Neural cell (in vitro differentiated cells): ENCODE results near the gene TBX2. TPM values are rescaled to one million over a fixed set of nuclear protein-coding genes. Genes with fewer than 3 reads are reported as not detected.

Experiments
- H2AFZ ChIP-seq: fragments of 200-600, 300-800 bp; sonication (generic), shearing (Covaris generic); 2 replicates; pipeline ENCODE4 v1.6.0; 2014; ENCODE audit warnings: low read depth, mild to moderate bottlenecking, antibody characterized with exemption, low read length, moderate library complexity
- H3F3A ChIP-seq: fragments of 200-600 bp; shearing (Covaris generic); 2 replicates; pipeline ENCODE4 v1.6.1; 2016; ENCODE audit warnings: mild to moderate bottlenecking, moderate library complexity, mixed read lengths, antibody characterized with exemption, low read length; ENCODE audit not compliant: insufficient read depth, poor library complexity, severe bottlenecking
- H3K27ac ChIP-seq: fragments of 200-600, 300-800 bp; sonication (generic), shearing (Covaris generic); 2 replicates; pipeline ENCODE4 v1.5.1; 2014; ENCODE audit warnings: mild to moderate bottlenecking, low read length, moderate library complexity
- H3K27me3 ChIP-seq: fragments of 300-800, 200-600 bp; sonication (generic), shearing (Covaris generic); 2 replicates; pipeline ENCODE4 v1.6.0; 2014; ENCODE audit warnings: mild to moderate bottlenecking, low read depth, low read length, moderate library complexity; ENCODE audit not compliant: insufficient read depth
- H3K36me3 ChIP-seq: fragments of 300-800, 200-600 bp; sonication (generic), shearing (Covaris generic); 2 replicates; pipeline ENCODE4 v1.5.1; 2014; ENCODE audit warnings: mild to moderate bottlenecking, antibody characterized with exemption, low read length, moderate library complexity; ENCODE audit not compliant: insufficient read depth
- H3K4me2 ChIP-seq: fragments of 300-800, 200-600 bp; sonication (generic), shearing (Covaris generic); 2 replicates; pipeline ENCODE4 v1.6.0; 2014; ENCODE audit warnings: mild to moderate bottlenecking, low read length
- H3K4me3 ChIP-seq: fragments of 300-800, 200-600 bp; sonication (generic), shearing (Covaris generic); 2 replicates; pipeline ENCODE4 v1.5.1; 2014; ENCODE audit warnings: mild to moderate bottlenecking, low read length, moderate library complexity
- H3K79me2 ChIP-seq: fragments of 200-600 bp; shearing (Covaris generic); replicated peaks from 2 replicates; pipeline ENCODE4 v1.6.0; 2014; ENCODE audit warnings: mild to moderate bottlenecking, low read length, moderate library complexity; ENCODE audit not compliant: insufficient read depth
- H3K9ac ChIP-seq: fragments of 300-800, 200-600 bp; sonication (generic), shearing (Covaris generic); 2 replicates; pipeline ENCODE4 v1.6.1; 2016; ENCODE audit warnings: mild to moderate bottlenecking, low read length, mixed read lengths
- H3K9me2 ChIP-seq: fragments of 200-600 bp; shearing (Covaris generic); 2 replicates; pipeline ENCODE4 v1.6.1; 2016; ENCODE audit warnings: mild to moderate bottlenecking, low read length, mixed read lengths; ENCODE audit not compliant: insufficient read depth
- H3K9me3 ChIP-seq: fragments of 200-600, 300-800 bp; sonication (generic), shearing (Covaris generic); 2 replicates; pipeline ENCODE4 v1.6.1; 2016; ENCODE audit warnings: mild to moderate bottlenecking, mixed run types, low read length, moderate library complexity, mixed read lengths
- H4K20me1 ChIP-seq: fragments of 200-600 bp; shearing (Covaris generic); 2 replicates; pipeline ENCODE4 v1.6.1; 2016; ENCODE audit warnings: mild to moderate bottlenecking, mixed run types; ENCODE audit not compliant: insufficient read depth
- EP300 ChIP-seq: fragments of 450-650 bp; conservative IDR thresholded peaks from 2 replicates; pipeline ENCODE4 v1.6.1; 2014; ENCODE audit warnings: antibody characterized with exemption, mild to moderate bottlenecking, moderate library complexity; ENCODE audit not compliant: poor library complexity, severe bottlenecking
- EZH2 ChIP-seq: fragments of 200-600, 300-800 bp; shearing (Covaris generic), sonication (generic); IDR thresholded peaks from 2 replicates; pipeline ENCODE4 v1.6.1; 2014; ENCODE audit warnings: antibody characterized with exemption, low read length, borderline replicate concordance, mild to moderate bottlenecking; ENCODE audit not compliant: insufficient read depth, poor library complexity, severe bottlenecking
- MXI1 ChIP-seq: fragments of 450-650 bp; conservative IDR thresholded peaks from 2 replicates; pipeline ENCODE4 v1.6.1; 2014; ENCODE audit warnings: antibody characterized with exemption, mild to moderate bottlenecking; ENCODE audit not compliant: poor library complexity, severe bottlenecking
- POLR2AphosphoS5 ChIP-seq: IDR thresholded peaks from 2 replicates; pipeline ENCODE4 v1.6.1; 2012
- RAD21 ChIP-seq: fragments of 450-650 bp; conservative IDR thresholded peaks from 2 replicates; pipeline ENCODE4 v1.6.1; 2014; ENCODE audit warnings: antibody characterized with exemption, mild to moderate bottlenecking, moderate library complexity
- SMC3 ChIP-seq: fragments of 450-650 bp; conservative IDR thresholded peaks from 2 replicates; pipeline ENCODE4 v1.6.1; 2014; ENCODE audit warnings: antibody characterized with exemption, mild to moderate bottlenecking, moderate library complexity; ENCODE audit not compliant: poor library complexity
- TAF1 ChIP-seq: IDR thresholded peaks from 2 replicates; pipeline ENCODE4 v1.6.1; 2012; ENCODE audit warnings: low read depth
- polyA plus RNA-seq: library from polyadenylated mRNA; depleted of rRNA; stranded (reverse); fragments of >200 nt; gene quantifications from 2 replicates; pipeline ENCODE4 v1.2.3, GENCODE V29; 2014
- TF ChIP-seq, protein P1 (sequence below): fragments of 450-650 bp; IDR thresholded peaks from 2 replicates; pipeline ENCODE4 v1.5.1; 2014; ENCODE audit warnings: antibody characterized with exemption, mild to moderate bottlenecking, moderate library complexity; ENCODE audit not compliant: poor library complexity, severe bottlenecking
- TF ChIP-seq, protein P2 (sequence below): IDR thresholded peaks from 2 replicates; pipeline ENCODE4 v1.6.1; 2012; ENCODE audit warnings: borderline replicate concordance

Gene TBX2
- polyA plus RNA-seq, 1 donor from 2014 or later, result not detected

DNA sequence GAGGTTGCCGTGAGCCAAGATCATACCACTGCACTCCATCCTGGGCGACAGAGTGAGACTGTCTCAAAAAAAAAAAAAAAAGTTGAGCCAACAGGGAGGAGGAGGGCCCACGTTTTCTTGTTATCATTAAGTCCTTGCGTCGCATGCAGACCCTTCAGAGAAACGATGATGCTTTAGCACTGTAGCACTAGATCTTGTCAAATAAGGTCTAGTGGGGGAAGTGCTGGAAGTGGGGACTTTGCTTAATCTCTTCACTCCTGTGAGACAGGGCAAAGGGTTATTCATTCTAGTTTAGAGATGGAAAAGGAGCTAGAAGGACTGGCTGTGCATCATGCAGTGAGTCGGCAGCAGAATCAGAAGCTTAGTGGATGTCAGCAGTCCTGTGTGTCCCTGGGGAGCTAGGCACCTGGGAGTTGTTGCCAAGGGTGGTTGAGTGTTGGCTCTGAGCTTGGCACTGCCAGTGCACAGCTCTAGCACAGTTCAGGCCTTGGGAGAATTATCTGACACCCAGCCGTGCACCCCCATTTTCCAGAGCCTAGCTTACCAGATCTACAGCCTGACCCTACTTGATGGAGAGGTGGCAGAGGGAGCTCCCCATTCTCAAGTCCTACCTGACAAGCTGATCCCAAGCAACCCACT, 33.4 kb upstream of the TBX2 start:
- H3K9me3 ChIP-seq, result no peaks in the 10 kb centered on the region
- no peaks in the 10 kb centered on the region for H3K79me2 ChIP-seq
- no peak overlapping the region for H3K9ac ChIP-seq
- H4K20me1 ChIP-seq, result no peaks in the 10 kb centered on the region
- H3K36me3 ChIP-seq, result no peaks in the 10 kb centered on the region
- H3K4me3 ChIP-seq, result no peak overlapping the region
- no peaks in the 10 kb centered on the region for H3K27me3 ChIP-seq
- no peak overlapping the region for H2AFZ ChIP-seq
- no peak overlapping the region for H3K4me2 ChIP-seq
- H3K9me2 ChIP-seq, result no peaks in the 10 kb centered on the region
- H3K27ac ChIP-seq, result no peak overlapping the region
- no peaks in the 10 kb centered on the region for H3F3A ChIP-seq
- no peak for TF ChIP-seq RAD21
- TF ChIP-seq EP300, result no peak
- no peak for TF ChIP-seq EZH2
- no peak for TF ChIP-seq SMC3
- no peak for TF ChIP-seq TAF1
- no peak for TF ChIP-seq MXI1
- TF ChIP-seq, protein P1, sequence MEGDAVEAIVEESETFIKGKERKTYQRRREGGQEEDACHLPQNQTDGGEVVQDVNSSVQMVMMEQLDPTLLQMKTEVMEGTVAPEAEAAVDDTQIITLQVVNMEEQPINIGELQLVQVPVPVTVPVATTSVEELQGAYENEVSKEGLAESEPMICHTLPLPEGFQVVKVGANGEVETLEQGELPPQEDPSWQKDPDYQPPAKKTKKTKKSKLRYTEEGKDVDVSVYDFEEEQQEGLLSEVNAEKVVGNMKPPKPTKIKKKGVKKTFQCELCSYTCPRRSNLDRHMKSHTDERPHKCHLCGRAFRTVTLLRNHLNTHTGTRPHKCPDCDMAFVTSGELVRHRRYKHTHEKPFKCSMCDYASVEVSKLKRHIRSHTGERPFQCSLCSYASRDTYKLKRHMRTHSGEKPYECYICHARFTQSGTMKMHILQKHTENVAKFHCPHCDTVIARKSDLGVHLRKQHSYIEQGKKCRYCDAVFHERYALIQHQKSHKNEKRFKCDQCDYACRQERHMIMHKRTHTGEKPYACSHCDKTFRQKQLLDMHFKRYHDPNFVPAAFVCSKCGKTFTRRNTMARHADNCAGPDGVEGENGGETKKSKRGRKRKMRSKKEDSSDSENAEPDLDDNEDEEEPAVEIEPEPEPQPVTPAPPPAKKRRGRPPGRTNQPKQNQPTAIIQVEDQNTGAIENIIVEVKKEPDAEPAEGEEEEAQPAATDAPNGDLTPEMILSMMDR, result no peak
- no peak for TF ChIP-seq POLR2AphosphoS5
- TF ChIP-seq, protein P2, sequence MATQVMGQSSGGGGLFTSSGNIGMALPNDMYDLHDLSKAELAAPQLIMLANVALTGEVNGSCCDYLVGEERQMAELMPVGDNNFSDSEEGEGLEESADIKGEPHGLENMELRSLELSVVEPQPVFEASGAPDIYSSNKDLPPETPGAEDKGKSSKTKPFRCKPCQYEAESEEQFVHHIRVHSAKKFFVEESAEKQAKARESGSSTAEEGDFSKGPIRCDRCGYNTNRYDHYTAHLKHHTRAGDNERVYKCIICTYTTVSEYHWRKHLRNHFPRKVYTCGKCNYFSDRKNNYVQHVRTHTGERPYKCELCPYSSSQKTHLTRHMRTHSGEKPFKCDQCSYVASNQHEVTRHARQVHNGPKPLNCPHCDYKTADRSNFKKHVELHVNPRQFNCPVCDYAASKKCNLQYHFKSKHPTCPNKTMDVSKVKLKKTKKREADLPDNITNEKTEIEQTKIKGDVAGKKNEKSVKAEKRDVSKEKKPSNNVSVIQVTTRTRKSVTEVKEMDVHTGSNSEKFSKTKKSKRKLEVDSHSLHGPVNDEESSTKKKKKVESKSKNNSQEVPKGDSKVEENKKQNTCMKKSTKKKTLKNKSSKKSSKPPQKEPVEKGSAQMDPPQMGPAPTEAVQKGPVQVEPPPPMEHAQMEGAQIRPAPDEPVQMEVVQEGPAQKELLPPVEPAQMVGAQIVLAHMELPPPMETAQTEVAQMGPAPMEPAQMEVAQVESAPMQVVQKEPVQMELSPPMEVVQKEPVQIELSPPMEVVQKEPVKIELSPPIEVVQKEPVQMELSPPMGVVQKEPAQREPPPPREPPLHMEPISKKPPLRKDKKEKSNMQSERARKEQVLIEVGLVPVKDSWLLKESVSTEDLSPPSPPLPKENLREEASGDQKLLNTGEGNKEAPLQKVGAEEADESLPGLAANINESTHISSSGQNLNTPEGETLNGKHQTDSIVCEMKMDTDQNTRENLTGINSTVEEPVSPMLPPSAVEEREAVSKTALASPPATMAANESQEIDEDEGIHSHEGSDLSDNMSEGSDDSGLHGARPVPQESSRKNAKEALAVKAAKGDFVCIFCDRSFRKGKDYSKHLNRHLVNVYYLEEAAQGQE, result no peak

DNA sequence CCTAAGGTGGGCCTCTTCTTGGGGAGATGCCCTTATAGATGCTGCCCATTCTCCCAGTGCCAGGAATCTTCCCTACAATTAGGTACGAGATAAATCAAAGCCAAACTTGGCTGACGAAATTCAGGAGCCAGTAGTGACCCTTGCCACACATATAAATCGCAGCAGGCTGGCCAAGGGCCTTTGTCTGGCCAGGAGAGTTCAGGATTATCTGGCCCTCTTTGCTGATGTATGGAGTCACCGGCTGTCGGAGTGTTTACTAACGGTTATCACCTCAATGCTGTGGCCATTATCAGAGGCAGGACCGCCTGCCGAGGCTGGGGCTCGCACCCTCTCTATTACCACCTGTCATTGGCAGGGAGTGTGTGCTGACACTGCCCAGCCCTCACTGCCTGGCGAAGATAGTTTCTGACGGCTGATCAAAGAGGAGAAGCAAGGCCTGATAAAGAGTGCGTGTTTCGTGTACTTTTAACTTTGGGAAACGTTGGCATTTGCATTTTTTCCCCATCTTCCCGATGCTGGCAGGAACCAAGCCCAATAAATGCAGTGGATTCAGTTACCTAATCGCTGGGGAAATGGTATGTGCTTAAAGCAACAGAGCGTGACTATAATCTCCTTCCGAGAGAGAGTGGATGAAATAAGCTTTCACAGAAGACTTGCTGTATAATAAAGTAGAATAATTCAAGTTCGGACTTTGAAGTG, 32.8 kb upstream of the TBX2 start:
- Histone ChIP-seq H3K4me2 (no peak overlapping the region), H3K9me3 (no peaks in the 10 kb centered on the region), H3K4me3 (no peak overlapping the region), H3F3A (no peaks in the 10 kb centered on the region), H3K27me3 (no peaks in the 10 kb centered on the region), H3K27ac (no peak overlapping the region), H3K9ac (no peak overlapping the region), H2AFZ (no peak overlapping the region), H3K79me2 (no peaks in the 10 kb centered on the region), H3K36me3 (no peaks in the 10 kb centered on the region), H4K20me1 (no peaks in the 10 kb centered on the region), H3K9me2 (no peaks in the 10 kb centered on the region)
- TF ChIP-seq TAF1, result no peak
- no peak for TF ChIP-seq EZH2
- no peak for TF ChIP-seq EP300
- TF ChIP-seq RAD21, result no peak
- TF ChIP-seq MXI1, result no peak
- TF ChIP-seq, protein P1, result no peak
- no peak for TF ChIP-seq SMC3
- no peak for TF ChIP-seq POLR2AphosphoS5
- TF ChIP-seq, protein P2, result no peak
